ENCODE data around the gene RHOH.

RHOH gene

DNA sequence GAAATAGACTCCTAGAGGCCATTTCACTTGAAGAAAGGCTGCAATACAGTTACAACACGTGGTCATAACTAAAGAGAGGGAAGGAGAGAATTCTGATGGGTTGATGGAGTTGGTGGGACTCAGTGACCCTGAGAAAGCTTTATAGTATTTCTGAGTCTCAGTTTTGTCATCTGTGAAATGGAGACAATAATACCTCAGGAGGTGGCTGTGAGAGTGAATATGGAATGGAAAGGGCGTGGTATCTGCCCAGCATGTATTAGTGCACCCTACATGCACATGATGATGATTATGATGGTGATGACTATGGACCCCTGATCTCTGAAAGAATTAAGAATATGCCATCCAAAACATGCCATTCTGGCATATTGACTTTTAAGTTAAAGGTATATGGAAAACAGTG, 66.0 kb downstream of the RHOH start:
- Histone ChIP-seq H3K4me3 (ENCODE audit: low read depth, low read length) (no peak overlapping the region), H3K4me1 (ENCODE audit: control insufficient read depth, insufficient read depth, low read length) (peaks cover 5% of the 10 kb centered on the region; the same call in 1 of the 2 replicates), H3K9me3 (ENCODE audit: control insufficient read depth, insufficient read depth, low read depth, low read length) (no peaks in the 10 kb centered on the region), H3K36me3 (ENCODE audit: control insufficient read depth in 2 of 2, insufficient read depth in 1 of 2, low read length in 2 of 2) (no peaks in the 10 kb centered on the region), H3K27ac (ENCODE audit: extremely low read depth, low read depth, low read length) (no peak overlapping the region)
- TF ChIP-seq ZNF791 (tag by site-specific recombination; IDR thresholded peaks at IDR 0.05) (no peak), ZNF530 (tag by site-specific recombination; IDR thresholded peaks at IDR 0.05; ENCODE audit: low read depth) (0 out of 2 replicates have a peak, but pooled peaks have one; percentile 24), ZNF664 (tag by site-specific recombination; IDR thresholded peaks at IDR 0.05) (no peak)
- TF ChIP-seq, protein P1, sequence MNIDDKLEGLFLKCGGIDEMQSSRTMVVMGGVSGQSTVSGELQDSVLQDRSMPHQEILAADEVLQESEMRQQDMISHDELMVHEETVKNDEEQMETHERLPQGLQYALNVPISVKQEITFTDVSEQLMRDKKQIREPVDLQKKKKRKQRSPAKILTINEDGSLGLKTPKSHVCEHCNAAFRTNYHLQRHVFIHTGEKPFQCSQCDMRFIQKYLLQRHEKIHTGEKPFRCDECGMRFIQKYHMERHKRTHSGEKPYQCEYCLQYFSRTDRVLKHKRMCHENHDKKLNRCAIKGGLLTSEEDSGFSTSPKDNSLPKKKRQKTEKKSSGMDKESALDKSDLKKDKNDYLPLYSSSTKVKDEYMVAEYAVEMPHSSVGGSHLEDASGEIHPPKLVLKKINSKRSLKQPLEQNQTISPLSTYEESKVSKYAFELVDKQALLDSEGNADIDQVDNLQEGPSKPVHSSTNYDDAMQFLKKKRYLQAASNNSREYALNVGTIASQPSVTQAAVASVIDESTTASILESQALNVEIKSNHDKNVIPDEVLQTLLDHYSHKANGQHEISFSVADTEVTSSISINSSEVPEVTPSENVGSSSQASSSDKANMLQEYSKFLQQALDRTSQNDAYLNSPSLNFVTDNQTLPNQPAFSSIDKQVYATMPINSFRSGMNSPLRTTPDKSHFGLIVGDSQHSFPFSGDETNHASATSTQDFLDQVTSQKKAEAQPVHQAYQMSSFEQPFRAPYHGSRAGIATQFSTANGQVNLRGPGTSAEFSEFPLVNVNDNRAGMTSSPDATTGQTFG (tag by site-specific recombination; IDR thresholded peaks at IDR 0.05; ENCODE audit: borderline replicate concordance) = no peak
- CTCF ChIA-PET = interaction anchor here (0.6 kb wide), 1 partner anchor 10 kb away, joined by 4 read pairs; no protein-coding TSS in a partner anchor
- POLR2A ChIA-PET = no interaction called here

DNA sequence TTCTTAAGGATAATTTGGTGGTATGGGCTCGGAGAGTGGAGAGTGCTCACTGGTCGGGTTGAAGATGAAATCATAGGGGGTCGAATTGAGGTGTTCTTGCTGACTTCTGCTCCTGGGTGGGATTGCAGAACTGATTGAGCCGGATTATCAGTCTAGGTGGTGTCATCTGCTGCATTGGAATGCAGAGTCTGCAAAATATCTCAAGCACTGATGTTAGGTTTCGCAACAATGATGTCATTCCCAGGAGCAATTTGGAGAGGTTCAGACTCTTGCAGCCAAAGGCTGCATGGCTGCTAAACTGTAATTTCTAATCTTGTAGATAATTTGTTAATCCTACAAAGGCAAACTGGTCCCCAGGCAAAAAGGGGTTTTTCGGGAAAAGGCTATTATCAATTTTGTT, 67.7 kb downstream of the RHOH start:
- H3K9me3 ChIP-seq (ENCODE audit: control insufficient read depth, insufficient read depth, low read depth, low read length) = no peaks in the 10 kb centered on the region
- POLR2A ChIA-PET = no interaction called here
- H3K4me3 ChIP-seq (ENCODE audit: low read depth, low read length) = no peak overlapping the region
- H3K27ac ChIP-seq (ENCODE audit: extremely low read depth, low read depth, low read length) = no peak overlapping the region
- no peaks in the 10 kb centered on the region for H3K36me3 ChIP-seq (ENCODE audit: control insufficient read depth in 2 of 2, insufficient read depth in 1 of 2, low read length in 2 of 2)
- peaks cover 5% of the 10 kb centered on the region; the same call in 1 of the 2 replicates for H3K4me1 ChIP-seq (ENCODE audit: control insufficient read depth, insufficient read depth, low read length)
- CTCF ChIA-PET = no interaction called here
- TF ChIP-seq ZNF600 (tag by site-specific recombination; IDR thresholded peaks at IDR 0.05) = peak; percentile 51; the same call in 1 of the 2 replicates
- TF ChIP-seq YY1 (tag by site-specific recombination; IDR thresholded peaks at IDR 0.05) = no peak
- TF ChIP-seq, protein P2, sequence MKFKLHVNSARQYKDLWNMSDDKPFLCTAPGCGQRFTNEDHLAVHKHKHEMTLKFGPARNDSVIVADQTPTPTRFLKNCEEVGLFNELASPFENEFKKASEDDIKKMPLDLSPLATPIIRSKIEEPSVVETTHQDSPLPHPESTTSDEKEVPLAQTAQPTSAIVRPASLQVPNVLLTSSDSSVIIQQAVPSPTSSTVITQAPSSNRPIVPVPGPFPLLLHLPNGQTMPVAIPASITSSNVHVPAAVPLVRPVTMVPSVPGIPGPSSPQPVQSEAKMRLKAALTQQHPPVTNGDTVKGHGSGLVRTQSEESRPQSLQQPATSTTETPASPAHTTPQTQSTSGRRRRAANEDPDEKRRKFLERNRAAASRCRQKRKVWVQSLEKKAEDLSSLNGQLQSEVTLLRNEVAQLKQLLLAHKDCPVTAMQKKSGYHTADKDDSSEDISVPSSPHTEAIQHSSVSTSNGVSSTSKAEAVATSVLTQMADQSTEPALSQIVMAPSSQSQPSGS (tag by site-specific recombination; IDR thresholded peaks at IDR 0.05; ENCODE audit: low read depth) = peak; percentile 78; the same call in 1 of the 2 replicates
- peak; percentile 49; the same call in 1 of the 2 replicates for TF ChIP-seq ZNF629 (tag by site-specific recombination; IDR thresholded peaks at IDR 0.05)
- TF ChIP-seq, protein P3, sequence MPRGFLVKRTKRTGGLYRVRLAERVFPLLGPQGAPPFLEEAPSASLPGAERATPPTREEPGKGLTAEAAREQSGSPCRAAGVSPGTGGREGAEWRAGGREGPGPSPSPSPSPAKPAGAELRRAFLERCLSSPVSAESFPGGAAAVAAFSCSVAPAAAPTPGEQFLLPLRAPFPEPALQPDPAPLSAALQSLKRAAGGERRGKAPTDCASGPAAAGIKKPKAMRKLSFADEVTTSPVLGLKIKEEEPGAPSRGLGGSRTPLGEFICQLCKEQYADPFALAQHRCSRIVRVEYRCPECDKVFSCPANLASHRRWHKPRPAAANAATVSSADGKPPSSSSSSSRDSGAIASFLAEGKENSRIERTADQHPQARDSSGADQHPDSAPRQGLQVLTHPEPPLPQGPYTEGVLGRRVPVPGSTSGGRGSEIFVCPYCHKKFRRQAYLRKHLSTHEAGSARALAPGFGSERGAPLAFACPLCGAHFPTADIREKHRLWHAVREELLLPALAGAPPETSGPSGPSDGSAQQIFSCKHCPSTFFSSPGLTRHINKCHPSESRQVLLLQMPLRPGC (tag by site-specific recombination; IDR thresholded peaks at IDR 0.05) = peak; percentile 64
- TF ChIP-seq ZNF660 (tag by site-specific recombination; IDR thresholded peaks at IDR 0.05) = peak; percentile 38; the same call in 1 of the 2 replicates
- no peak for TF ChIP-seq ZNF610 (tag by site-specific recombination; IDR thresholded peaks at IDR 0.05; ENCODE audit: borderline replicate concordance)
- no peak for TF ChIP-seq ZNF266 (tag by site-specific recombination; IDR thresholded peaks at IDR 0.05; ENCODE audit: low read depth)
- no peak for TF ChIP-seq ZNF529 (tag by site-specific recombination; IDR thresholded peaks at IDR 0.05; ENCODE audit: insufficient replicate concordance)
- TF ChIP-seq, protein P4, sequence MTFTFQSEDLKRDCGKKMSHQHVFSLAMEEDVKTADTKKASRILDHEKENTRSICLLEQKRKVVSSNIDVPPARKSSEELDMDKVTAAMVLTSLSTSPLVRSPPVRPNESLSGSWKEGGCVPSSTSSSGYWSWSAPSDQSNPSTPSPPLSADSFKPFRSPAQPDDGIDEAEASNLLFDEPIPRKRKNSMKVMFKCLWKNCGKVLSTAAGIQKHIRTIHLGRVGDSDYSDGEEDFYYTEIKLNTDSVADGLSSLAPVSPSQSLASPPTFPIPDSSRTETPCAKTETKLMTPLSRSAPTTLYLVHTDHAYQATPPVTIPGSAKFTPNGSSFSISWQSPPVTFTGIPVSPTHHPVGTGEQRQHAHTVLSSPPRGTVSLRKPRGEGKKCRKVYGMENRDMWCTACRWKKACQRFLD (tag by site-specific recombination; IDR thresholded peaks at IDR 0.05) = no peak
- TF ChIP-seq SCRT1 (tag by site-specific recombination; IDR thresholded peaks at IDR 0.05; ENCODE audit: borderline replicate concordance) = no peak
- TF ChIP-seq, protein P5, sequence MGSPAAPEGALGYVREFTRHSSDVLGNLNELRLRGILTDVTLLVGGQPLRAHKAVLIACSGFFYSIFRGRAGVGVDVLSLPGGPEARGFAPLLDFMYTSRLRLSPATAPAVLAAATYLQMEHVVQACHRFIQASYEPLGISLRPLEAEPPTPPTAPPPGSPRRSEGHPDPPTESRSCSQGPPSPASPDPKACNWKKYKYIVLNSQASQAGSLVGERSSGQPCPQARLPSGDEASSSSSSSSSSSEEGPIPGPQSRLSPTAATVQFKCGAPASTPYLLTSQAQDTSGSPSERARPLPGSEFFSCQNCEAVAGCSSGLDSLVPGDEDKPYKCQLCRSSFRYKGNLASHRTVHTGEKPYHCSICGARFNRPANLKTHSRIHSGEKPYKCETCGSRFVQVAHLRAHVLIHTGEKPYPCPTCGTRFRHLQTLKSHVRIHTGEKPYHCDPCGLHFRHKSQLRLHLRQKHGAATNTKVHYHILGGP (tag by site-specific recombination; IDR thresholded peaks at IDR 0.05) = no peak
- TF ChIP-seq ZNF341 (tag by site-specific recombination; IDR thresholded peaks at IDR 0.05; ENCODE audit: low read depth) = no peak
- TF ChIP-seq, protein P6, sequence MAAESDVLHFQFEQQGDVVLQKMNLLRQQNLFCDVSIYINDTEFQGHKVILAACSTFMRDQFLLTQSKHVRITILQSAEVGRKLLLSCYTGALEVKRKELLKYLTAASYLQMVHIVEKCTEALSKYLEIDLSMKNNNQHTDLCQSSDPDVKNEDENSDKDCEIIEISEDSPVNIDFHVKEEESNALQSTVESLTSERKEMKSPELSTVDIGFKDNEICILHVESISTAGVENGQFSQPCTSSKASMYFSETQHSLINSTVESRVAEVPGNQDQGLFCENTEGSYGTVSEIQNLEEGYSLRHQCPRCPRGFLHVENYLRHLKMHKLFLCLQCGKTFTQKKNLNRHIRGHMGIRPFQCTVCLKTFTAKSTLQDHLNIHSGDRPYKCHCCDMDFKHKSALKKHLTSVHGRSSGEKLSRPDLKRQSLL (tag by site-specific recombination; IDR thresholded peaks at IDR 0.05) = no peak
- TF ChIP-seq, protein P7, sequence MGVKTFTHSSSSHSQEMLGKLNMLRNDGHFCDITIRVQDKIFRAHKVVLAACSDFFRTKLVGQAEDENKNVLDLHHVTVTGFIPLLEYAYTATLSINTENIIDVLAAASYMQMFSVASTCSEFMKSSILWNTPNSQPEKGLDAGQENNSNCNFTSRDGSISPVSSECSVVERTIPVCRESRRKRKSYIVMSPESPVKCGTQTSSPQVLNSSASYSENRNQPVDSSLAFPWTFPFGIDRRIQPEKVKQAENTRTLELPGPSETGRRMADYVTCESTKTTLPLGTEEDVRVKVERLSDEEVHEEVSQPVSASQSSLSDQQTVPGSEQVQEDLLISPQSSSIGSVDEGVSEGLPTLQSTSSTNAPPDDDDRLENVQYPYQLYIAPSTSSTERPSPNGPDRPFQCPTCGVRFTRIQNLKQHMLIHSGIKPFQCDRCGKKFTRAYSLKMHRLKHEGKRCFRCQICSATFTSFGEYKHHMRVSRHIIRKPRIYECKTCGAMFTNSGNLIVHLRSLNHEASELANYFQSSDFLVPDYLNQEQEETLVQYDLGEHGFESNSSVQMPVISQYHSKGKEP (tag by site-specific recombination; IDR thresholded peaks at IDR 0.05) = peak; percentile 82
- no peak for TF ChIP-seq ZSCAN30 (tag by site-specific recombination; IDR thresholded peaks at IDR 0.05)
- no peak for TF ChIP-seq HOXC10 (CRISPR knock-in tag; IDR thresholded peaks at IDR 0.05)
- 0 out of 2 replicates have a peak, but pooled peaks have one; percentile 21 for TF ChIP-seq ZBTB21 (tag by site-specific recombination; IDR thresholded peaks at IDR 0.05)
- no peak for TF ChIP-seq ZNF2 (tag by site-specific recombination; IDR thresholded peaks at IDR 0.05)
- peak; percentile 29; the same call in 1 of the 2 replicates for TF ChIP-seq ZEB2 (tag by site-specific recombination; IDR thresholded peaks at IDR 0.05)
